ENCODE measurements around the gene LAX1. TPM values are rescaled to one million over a fixed set of nuclear protein-coding genes. Genes with fewer than 3 reads are reported as not detected.
A peak's percentile ranks its signal among the peaks of the same experiment; 100 is the strongest.

LAX1 gene
- total RNA-seq, 1 donor from 2014 or later: not detected

DNA sequence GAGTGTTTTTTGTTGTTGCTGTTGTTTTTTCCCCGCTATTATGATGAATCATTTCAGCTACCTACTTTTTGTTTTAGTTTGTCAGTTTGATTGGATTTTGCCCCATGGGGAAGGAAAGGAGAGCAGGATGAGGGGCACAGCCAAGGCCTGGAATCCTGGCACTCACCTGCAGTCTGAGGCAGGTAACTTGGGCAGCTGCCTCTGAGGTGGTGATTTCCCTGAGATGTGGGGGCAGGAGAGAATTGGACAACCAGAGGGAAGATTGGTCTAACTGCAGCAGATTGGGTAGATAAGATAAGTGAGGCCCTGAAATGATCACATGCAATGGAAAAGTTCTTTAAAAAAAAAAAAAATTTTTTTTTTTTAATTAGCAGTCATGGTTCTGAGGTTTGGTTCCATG lies 1.5 kb upstream of the LAX1 start:
- H3K4me3 ChIP-seq (ENCODE audit: low read depth, low read length): no peak overlapping the region
- DNase-seq (ENCODE audit: low read depth): no peak
- no peaks in the 10 kb centered on the region for H3K27me3 ChIP-seq (ENCODE audit: control insufficient read depth, insufficient read depth, low read length)
- no peaks in the 10 kb centered on the region for H3K36me3 ChIP-seq (ENCODE audit: control insufficient read depth, insufficient read depth, low read length)
- TF ChIP-seq, protein P1, sequence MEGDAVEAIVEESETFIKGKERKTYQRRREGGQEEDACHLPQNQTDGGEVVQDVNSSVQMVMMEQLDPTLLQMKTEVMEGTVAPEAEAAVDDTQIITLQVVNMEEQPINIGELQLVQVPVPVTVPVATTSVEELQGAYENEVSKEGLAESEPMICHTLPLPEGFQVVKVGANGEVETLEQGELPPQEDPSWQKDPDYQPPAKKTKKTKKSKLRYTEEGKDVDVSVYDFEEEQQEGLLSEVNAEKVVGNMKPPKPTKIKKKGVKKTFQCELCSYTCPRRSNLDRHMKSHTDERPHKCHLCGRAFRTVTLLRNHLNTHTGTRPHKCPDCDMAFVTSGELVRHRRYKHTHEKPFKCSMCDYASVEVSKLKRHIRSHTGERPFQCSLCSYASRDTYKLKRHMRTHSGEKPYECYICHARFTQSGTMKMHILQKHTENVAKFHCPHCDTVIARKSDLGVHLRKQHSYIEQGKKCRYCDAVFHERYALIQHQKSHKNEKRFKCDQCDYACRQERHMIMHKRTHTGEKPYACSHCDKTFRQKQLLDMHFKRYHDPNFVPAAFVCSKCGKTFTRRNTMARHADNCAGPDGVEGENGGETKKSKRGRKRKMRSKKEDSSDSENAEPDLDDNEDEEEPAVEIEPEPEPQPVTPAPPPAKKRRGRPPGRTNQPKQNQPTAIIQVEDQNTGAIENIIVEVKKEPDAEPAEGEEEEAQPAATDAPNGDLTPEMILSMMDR (IDR thresholded peaks at IDR 0.05; ENCODE audit: insufficient read depth, low read length, poor library complexity, severe bottlenecking): no peak

- Histone ChIP-seq H3K36me3 (ENCODE audit: control insufficient read depth, insufficient read depth, low read length) (no peaks in the 10 kb centered on the region), H3K27me3 (ENCODE audit: control insufficient read depth, insufficient read depth, low read length) (no peaks in the 10 kb centered on the region), H3K4me3 (ENCODE audit: low read depth, low read length) (no peak overlapping the region)
- TF ChIP-seq, protein P1 (IDR thresholded peaks at IDR 0.05; ENCODE audit: insufficient read depth, low read length, poor library complexity, severe bottlenecking): no peak
- DNase-seq (ENCODE audit: low read depth): no peak
Observed at GRCh38 chr1:203764105-203765028, 616 bp upstream of the LAX1 start.

- H3K4me3 ChIP-seq (ENCODE audit: low read depth, low read length): no peak overlapping the region
- no peak for DNase-seq (ENCODE audit: low read depth)
- TF ChIP-seq, protein P1 (IDR thresholded peaks at IDR 0.05; ENCODE audit: insufficient read depth, low read length, poor library complexity, severe bottlenecking): no peak
- H3K36me3 ChIP-seq (ENCODE audit: control insufficient read depth, insufficient read depth, low read length): no peaks in the 10 kb centered on the region
- no peaks in the 10 kb centered on the region for H3K27me3 ChIP-seq (ENCODE audit: control insufficient read depth, insufficient read depth, low read length)
Observed at GRCh38 chr1:203768256-203768655, 3.3 kb downstream of the LAX1 start.

DNA sequence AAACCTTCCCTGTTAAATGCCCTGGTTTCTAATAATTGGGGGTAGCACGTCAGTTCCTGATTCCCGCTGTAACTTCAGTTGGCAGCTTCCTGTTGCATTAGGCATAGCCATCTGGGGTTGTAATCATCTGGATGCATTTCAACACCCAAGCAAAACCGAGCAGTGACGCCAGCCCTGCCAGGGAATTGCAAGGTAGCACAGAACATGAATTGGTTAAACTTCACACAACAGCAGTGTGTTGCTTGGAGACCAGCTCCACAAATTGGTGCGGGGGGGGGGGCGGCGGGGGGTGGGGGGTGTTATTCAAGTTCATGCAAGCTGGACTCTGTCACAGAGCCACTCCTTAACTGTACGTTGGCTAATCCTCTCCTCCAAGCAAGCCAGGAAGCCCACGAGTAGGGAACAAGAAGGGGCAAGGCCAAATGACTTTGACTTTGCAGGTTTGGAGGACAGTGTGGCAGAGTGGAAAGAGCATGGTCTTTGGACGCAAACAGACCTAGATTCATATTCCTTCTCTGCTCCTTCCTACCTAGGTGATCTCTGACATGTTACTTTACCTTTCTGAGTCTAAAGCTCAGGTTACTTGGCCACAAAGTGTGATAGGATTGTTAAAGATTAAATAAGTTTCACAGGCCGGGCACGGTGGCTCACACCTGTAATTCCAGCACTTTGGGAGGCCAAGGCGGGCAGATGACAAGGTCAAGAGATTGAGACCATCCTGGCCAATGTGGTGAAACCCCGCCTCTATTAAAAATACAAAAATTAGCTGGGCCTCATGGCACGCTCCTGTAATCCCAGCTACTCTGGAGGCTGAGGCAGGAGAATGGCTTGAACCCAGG lies 4.7 kb downstream of the LAX1 start:
- DNase-seq (ENCODE audit: low read depth): peak; percentile 88
- TF ChIP-seq, protein P1 (IDR thresholded peaks at IDR 0.05; ENCODE audit: insufficient read depth, low read length, poor library complexity, severe bottlenecking): no peak
- Histone ChIP-seq H3K36me3 (ENCODE audit: control insufficient read depth, insufficient read depth, low read length) (no peaks in the 10 kb centered on the region), H3K27me3 (ENCODE audit: control insufficient read depth, insufficient read depth, low read length) (no peaks in the 10 kb centered on the region), H3K4me3 (ENCODE audit: low read depth, low read length) (no peak overlapping the region)

DNA sequence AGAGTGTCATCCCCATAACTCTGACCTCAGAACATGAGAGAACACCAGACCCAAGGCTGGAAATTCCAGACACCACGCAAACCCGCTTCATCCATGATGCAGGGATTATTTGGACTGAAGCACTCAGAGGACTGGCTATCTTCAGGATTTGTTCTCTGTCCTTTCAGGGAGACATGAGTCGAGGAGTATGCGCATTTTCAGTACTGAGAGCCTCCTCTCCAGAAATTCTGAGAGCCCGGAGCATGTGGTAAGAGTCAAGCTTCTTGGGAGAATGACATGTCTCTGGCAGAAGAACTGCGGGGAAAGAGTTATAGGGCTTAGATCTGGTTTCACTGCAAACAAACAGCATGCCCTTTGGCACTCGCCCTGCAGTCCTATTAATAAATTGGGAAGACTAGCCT lies 6.9 kb downstream of the LAX1 start:
- TF ChIP-seq, protein P1 (IDR thresholded peaks at IDR 0.05; ENCODE audit: insufficient read depth, low read length, poor library complexity, severe bottlenecking): no peak
- Histone ChIP-seq H3K27me3 (ENCODE audit: control insufficient read depth, insufficient read depth, low read length) (no peaks in the 10 kb centered on the region), H3K4me3 (ENCODE audit: low read depth, low read length) (no peak overlapping the region), H3K36me3 (ENCODE audit: control insufficient read depth, insufficient read depth, low read length) (no peaks in the 10 kb centered on the region)
- no peak for DNase-seq (ENCODE audit: low read depth)
